Testis (tissue), 3 donors: ENCODE results near the gene ACAN. TPM values are rescaled to one million over a fixed set of nuclear protein-coding genes. Genes with fewer than 3 reads are reported as not detected.

ENCODE experiments used
- DNase-seq: peaks from one replicate; pipeline ENCODE4 v3.0.0-alpha.2; 2019
- H3K27ac ChIP-seq, 2 donors: fragments of 200-600 bp; sonication (generic); one replicate each; pipeline ENCODE4 v1.5.1; 2019
- H3K27me3 ChIP-seq: fragments of 200-600 bp; sonication (generic); one replicate; pipeline ENCODE4 v1.5.1; 2019
- H3K36me3 ChIP-seq: fragments of 200-600 bp; sonication (generic); one replicate; pipeline ENCODE4 v1.5.1; 2017; ENCODE audit warnings: low read depth; ENCODE audit errors: missing control alignments
- H3K4me1 ChIP-seq: fragments of 200-600 bp; sonication (generic); one replicate; pipeline ENCODE4 v1.5.1; 2019
- H3K4me3 ChIP-seq, 2 donors: fragments of 200-600 bp; sonication (generic); one replicate each; pipeline ENCODE4 v1.5.1; 2017 to 2019
- H3K9me3 ChIP-seq: fragments of 200-600 bp; sonication (generic); one replicate; pipeline ENCODE4 v1.5.1; 2017
- CTCF ChIP-seq, 3 experiments: fragments of 450-650 bp in 2 of 3; fragments of 200-600 bp in 1 of 3; sonication (generic) in 1 of 3; IDR thresholded peaks; one replicate each; pipeline ENCODE4 v1.5.1; 2016 to 2019; ENCODE audit warnings: antibody characterized with exemption in 3 of 3, mild to moderate bottlenecking in 2 of 3, moderate library complexity in 1 of 3
- POLR2A ChIP-seq: fragments of 450-650 bp; IDR thresholded peaks from one replicate; pipeline ENCODE4 v1.6.1; 2017; ENCODE audit warnings: antibody characterized with exemption, mild to moderate bottlenecking, moderate library complexity
- WGBS, 2 donors: methylation state at CpG; one replicate each; pipeline ENCODE4 v1.1.5; 2018; 5-methylcytosine and 5-hydroxymethylcytosine counted together
- intact Hi-C: fragments of 100-400 bp; cut with DNase I; formaldehyde crosslinking; loops from one replicate; pipeline ENCODE4 v1.15.1; 2023; ENCODE audit warnings: low total_unique reads
- polyA plus RNA-seq: library from polyadenylated mRNA; stranded (reverse); fragments of 350-450 nt; fragmentation: Illumina TruSeq; extraction: RNeasy Lipid Tissue Mini Kit (QIAGEN cat#74804); gene quantifications from one replicate; pipeline ENCODE4 v1.2.3, GENCODE V29; 2014; ENCODE audit warnings: low read depth, low replicate concordance; ENCODE audit not compliant: insufficient read depth
- total RNA-seq, 2 donors: library from RNA; depleted of rRNA; stranded (reverse); fragments of >200 nt; gene quantifications; one replicate each; pipeline ENCODE4 v1.2.3, GENCODE V29; 2016

The ACAN gene
- total and polyA plus RNA-seq, 3 donors from 2014 or later = 2.4 to 6.6 (median 4.1) TPM

GRCh38 chr15:88887068-88887580 lies 83.9 kb downstream of the ACAN start:
- intact Hi-C loops = no loop called here
- 90 to 92% methylated on average over 18 of the region's 18 CpGs for WGBS, 2 donors

GRCh38 chr15:88888719-88889118 lies 85.5 kb downstream of the ACAN start:
- Histone ChIP-seq H3K27me3 (no peaks in the 10 kb centered on the region), H3K9me3 (no peaks in the 10 kb centered on the region), H3K27ac (no peak overlapping the region), H3K4me3 (no peak overlapping the region), H3K36me3 (no peaks in the 10 kb centered on the region), H3K4me1 (no peaks in the 10 kb centered on the region)
- TF ChIP-seq CTCF (IDR thresholded peaks at IDR 0.05) (no peak), POLR2A (no peak)
- WGBS, 2 donors = 88 to 97% methylated on average over 5 of the region's 5 CpGs
- DNase-seq = no peak
- intact Hi-C loops = no loop called here

More at GRCh38 chr15:88887068-88887580, 83.9 kb downstream of the ACAN start:
- Histone ChIP-seq H3K9me3 (no peaks in the 10 kb centered on the region), H3K4me3 (no peak overlapping the region), H3K4me1 (no peaks in the 10 kb centered on the region), H3K27ac (no peak overlapping the region), H3K36me3 (no peaks in the 10 kb centered on the region), H3K27me3 (no peaks in the 10 kb centered on the region)
- no peak for DNase-seq
- TF ChIP-seq POLR2A (no peak), CTCF (IDR thresholded peaks at IDR 0.05) (no peak)

- DNase-seq = no peak
- Histone ChIP-seq H3K4me3 (no peak overlapping the region), H3K36me3 (no peaks in the 10 kb centered on the region), H3K4me1 (peaks cover 3% of the 10 kb centered on the region), H3K9me3 (no peaks in the 10 kb centered on the region), H3K27ac (no peak overlapping the region), H3K27me3 (no peaks in the 10 kb centered on the region)
- TF ChIP-seq CTCF (IDR thresholded peaks at IDR 0.05) (no peak), POLR2A (no peak)
- intact Hi-C loops = no loop called here
- WGBS, 2 donors = 97 to 98% methylated on average over 4 of the region's 4 CpGs
Observed at GRCh38 chr15:88890495-88890894, 87.3 kb downstream of the ACAN start.

GRCh38 chr15:88891540-88892254 lies 88.5 kb downstream of the ACAN start:
- no peaks in the 10 kb centered on the region for H3K36me3 ChIP-seq
- H3K27me3 ChIP-seq = no peaks in the 10 kb centered on the region
- intact Hi-C loops = no loop called here
- peaks cover 3% of the 10 kb centered on the region for H3K4me1 ChIP-seq
- H3K4me3 ChIP-seq = no peak overlapping the region
- no peak overlapping the region for H3K27ac ChIP-seq
- 80 to 87% methylated on average over 7 of the region's 7 CpGs for WGBS, 2 donors
- DNase-seq = no peak
- TF ChIP-seq POLR2A (no peak), CTCF (IDR thresholded peaks at IDR 0.05) (no peak)
- no peaks in the 10 kb centered on the region for H3K9me3 ChIP-seq
